Adrenal gland (tissue), 19 donors: ENCODE results near the gene SDSL. TPM values are rescaled to one million over a fixed set of nuclear protein-coding genes. Genes with fewer than 3 reads are reported as not detected.
A peak's percentile ranks its signal among the peaks of the same experiment; 100 is the strongest.

ENCODE experiments used
- DNase-seq, 7 donors: peaks; one replicate each; pipeline ENCODE4 v3.0.0-alpha.2; 2019 to 2020
- H3K27ac ChIP-seq, 5 donors: fragments of 200-600 bp; sonication (generic) in 4 of 5; 1 replicate in 3 of 5; 2 replicates in 2 of 5; pipeline versions ENCODE4 v1.5.1 to v1.8.0; 2016 to 2020; ENCODE audit warnings: mild to moderate bottlenecking in 1 of 5
- H3K27me3 ChIP-seq: fragments of 200-600 bp; 2 replicates; pipeline ENCODE4 v1.8.0; 2021
- H3K36me3 ChIP-seq, 2 donors: fragments of 200-600 bp; replicated peaks in 1 of 2; 1 replicate in 1 of 2; 2 replicates in 1 of 2; pipeline versions ENCODE4 v1.5.1 to v1.8.0; 2018 to 2022
- H3K4me1 ChIP-seq, 2 donors: fragments of 200-600 bp; replicated peaks in 1 of 2; 1 replicate in 1 of 2; 2 replicates in 1 of 2; pipeline versions ENCODE4 v1.5.1 to v1.8.0; 2018 to 2021
- H3K4me3 ChIP-seq, 4 donors: fragments of 200-600 bp; sonication (generic) in 3 of 4; one replicate each; pipeline ENCODE4 v1.5.1; 2016 to 2018
- H3K9me3 ChIP-seq, 3 donors: fragments of 200-600 bp; sonication (generic) in 1 of 3; replicated peaks in 1 of 3; 1 replicate in 2 of 3; 2 replicates in 1 of 3; pipeline versions ENCODE4 v1.5.1 to v1.8.0; 2016 to 2021
- CTCF ChIP-seq, 6 experiments: fragments of 450-650 bp in 4 of 6; fragments of 200-600 bp in 2 of 6; sonication (generic) in 1 of 6; IDR thresholded peaks; 1 replicate in 5 of 6; 2 replicates in 1 of 6; pipeline versions ENCODE4 v1.5.1 to v1.8.0; 2016 to 2021; ENCODE audit warnings: antibody characterized with exemption in 6 of 6, mild to moderate bottlenecking in 2 of 6, moderate library complexity in 1 of 6
- POLR2A ChIP-seq, 2 donors: fragments of 450-650 bp; IDR thresholded peaks; one replicate each; pipeline ENCODE4 v1.6.1; 2017; ENCODE audit warnings: antibody characterized with exemption in 2 of 2, mild to moderate bottlenecking in 2 of 2, moderate library complexity in 1 of 2
- WGBS, 4 donors: extraction: QIAGEN DNeasy Blood & Tissue Kit in 2 of 4; methylation state at CpG; one replicate each; pipeline versions ENCODE4 v1.1.5 to v1.1.7; 2013 to 2017; 5-methylcytosine and 5-hydroxymethylcytosine counted together
- intact Hi-C, 2 donors: fragments of 100-400 bp; cut with DNase I; formaldehyde crosslinking; loops; one replicate each; pipeline versions ENCODE4 v1.14.1 to v1.15.0; 2022 to 2023
- long read RNA-seq, 10 donors: library from polyadenylated mRNA in 3 of 10; unstranded in 2 of 10; stranded (forward) in 1 of 10; transcript quantifications; one replicate each; pipeline ENCODE4 v2.0.0 and lab custom pipeline, GENCODE V29; 2021 to 2026
- polyA plus RNA-seq, 3 donors: library from polyadenylated mRNA; stranded (reverse); fragments of 200-250 nt in 2 of 3; fragments of 350-450 nt in 1 of 3; fragmentation: Illumina TruSeq in 1 of 3; extraction: RNeasy Lipid Tissue Mini Kit (QIAGEN cat#74804) in 1 of 3; gene quantifications; one replicate each; pipeline ENCODE4 v1.2.3, GENCODE V29; 2013 to 2014
- total RNA-seq, 9 donors: library from RNA; depleted of rRNA in 4 of 9; stranded (reverse); fragments of >200 nt in 4 of 9; fragments of 120-200 nt in 1 of 9; fragmentation: NEBNext Ultra II Directional in 1 of 9; extraction: Animal tissue kit (Norgen Biotek cat#: 25700) in 1 of 9; gene quantifications; one replicate each; pipeline versions ENCODE4 v1.1.0 to v1.2.4, GENCODE V29; 2013 to 2023
- donor health status: healthy with polysubstance abuse.
- donor health status: Bipolar disorder and iron deficiency.
- donor health status: DM: yes; HTN: yes; CAD: no.
- donor health status: DM: no; HTN: no; CAD: no.
- donor health status: DM: no; HTN: no; CAD: no.
- donor health status: DM: yes; HTN: yes; CAD: no.

The SDSL gene
- total RNA-seq (100 to 1,000 TPM in 1 of 9 donors, 10 to 100 TPM in 8; 11.6 to 111 (median 25.9) TPM), polyA plus RNA-seq (10 to 100 TPM; 15.9 to 40.3 (median 23.8) TPM)
- long read RNA-seq, donor 1, transcript SDSL-202 (8 exons, 1,449 nt) = major isoform, 45 of 65 reads
- long read RNA-seq, donor 1, partial matches to known transcripts = 20 of 65 reads
- long read RNA-seq, donor 1, other reads (novel, unspliced or antisense) = 0 of 65 reads
- long read RNA-seq, donor 2, transcript SDSL-202 (8 exons, 1,449 nt) = major isoform, 18 of 18 reads
- long read RNA-seq, donor 2, partial matches to known transcripts = 0 of 18 reads
- long read RNA-seq, donor 2, other reads (novel, unspliced or antisense) = 0 of 18 reads
- long read RNA-seq, donor 3, transcript SDSL-202 (8 exons, 1,449 nt) = major isoform, 32 of 38 reads
- long read RNA-seq, donor 3, partial matches to known transcripts = 6 of 38 reads
- long read RNA-seq, donor 3, other reads (novel, unspliced or antisense) = 0 of 38 reads
- long read RNA-seq, donor 4, transcript SDSL-202 (8 exons, 1,449 nt) = major isoform, 19 of 26 reads
- long read RNA-seq, donor 4, partial matches to known transcripts = 4 of 26 reads
- long read RNA-seq, donor 4, other reads (novel, unspliced or antisense) = 3 of 26 reads
- long read RNA-seq, donor 5, transcript SDSL-202 (8 exons, 1,449 nt) = major isoform, 59 of 68 reads
- long read RNA-seq, donor 5, partial matches to known transcripts = 1 of 68 reads
- long read RNA-seq, donor 5, other reads (novel, unspliced or antisense) = 8 of 68 reads
- long read RNA-seq, donor 6, transcript SDSL-202 (8 exons, 1,449 nt) = major isoform, 6 of 10 reads
- long read RNA-seq, donor 6, partial matches to known transcripts = 2 of 10 reads
- long read RNA-seq, donor 6, other reads (novel, unspliced or antisense) = 2 of 10 reads
- long read RNA-seq, donor 7, transcript SDSL-202 (8 exons, 1,449 nt) = major isoform, 17 of 22 reads
- long read RNA-seq, donor 7, partial matches to known transcripts = 5 of 22 reads
- long read RNA-seq, donor 7, other reads (novel, unspliced or antisense) = 0 of 22 reads
- long read RNA-seq, donor 8, transcript SDSL-202 (8 exons, 1,449 nt) = major isoform, 31 of 47 reads
- long read RNA-seq, donor 8, partial matches to known transcripts = 14 of 47 reads
- long read RNA-seq, donor 8, other reads (novel, unspliced or antisense) = 0 of 47 reads
- long read RNA-seq, donor 9, transcript SDSL-202 (8 exons, 1,449 nt) = major isoform, 12 of 12 reads
- long read RNA-seq, donor 9, partial matches to known transcripts = 0 of 12 reads
- long read RNA-seq, donor 9, other reads (novel, unspliced or antisense) = 0 of 12 reads
- long read RNA-seq, donor 10, transcript SDSL-202 (8 exons, 1,449 nt) = major isoform, 12 of 22 reads
- long read RNA-seq, donor 10, partial matches to known transcripts = 10 of 22 reads
- long read RNA-seq, donor 10, other reads (novel, unspliced or antisense) = 0 of 22 reads

GRCh38 chr12:113422030-113422885, at the start of gene SDSL:
Gene SDSL, plus strand, starts transcription at chr12:113422380. Its CDS starts 5,603 bp downstream, at chr12:113427983.
- WGBS, 4 donors = 4 to 9% (median 5%) methylated on average over 10 to 13 of the region's 13 CpGs
- no peaks in the 10 kb centered on the region for H3K27me3 ChIP-seq
- H3K36me3 ChIP-seq = no peaks in the 10 kb centered on the region
- H3K4me3 ChIP-seq = peak within 1 kb of the TSS in 3 of 4 donors; percentile 18 to 62 (median 49)
- peaks cover 20 to 33% of the 10 kb centered on the region in 2 donors for H3K4me1 ChIP-seq
- no peaks in the 10 kb centered on the region for H3K9me3 ChIP-seq
- intact Hi-C loops = loop anchor here (10.0 kb wide), 2 partner anchors 107 to 237 kb away; partner anchors contain the start of genes DDX54 (in 1 of the 2) and RITA1 (in 1 of the 2)
- peak; percentile 80 to 94 (median 93) for DNase-seq
- H3K27ac ChIP-seq = peak within 1 kb of the TSS; percentile 34 to 90 (median 65)
- TF ChIP-seq CTCF (IDR thresholded peaks at IDR 0.05) = no peak
- TF ChIP-seq POLR2A (IDR thresholded peaks at IDR 0.05) = peak in 1 of 2 donors; percentile 69

GRCh38 chr12:113373440-113373839, 48.7 kb upstream of the SDSL start:
- H3K36me3 ChIP-seq = peaks cover 0 to 86% of the 10 kb centered on the region in 2 donors
- H3K9me3 ChIP-seq = no peaks in the 10 kb centered on the region
- no peak overlapping the region for H3K27ac ChIP-seq
- no peak for DNase-seq
- 92 to 98% (median 93%) methylated on average over 3 of the region's 3 CpGs for WGBS, 4 donors
- no peaks in the 10 kb centered on the region for H3K27me3 ChIP-seq
- intact Hi-C loops = no loop called here
- no peak overlapping the region for H3K4me3 ChIP-seq
- peaks cover under 1 to 11% of the 10 kb centered on the region in 2 donors for H3K4me1 ChIP-seq
- no peak for TF ChIP-seq POLR2A (IDR thresholded peaks at IDR 0.05)
- no peak for TF ChIP-seq CTCF (IDR thresholded peaks at IDR 0.05)

GRCh38 chr12:113373969-113374368, 48.2 kb upstream of the SDSL start:
- peak overlapping the region in 1 of 5 donors; percentile 36 for H3K27ac ChIP-seq
- no peaks in the 10 kb centered on the region for H3K9me3 ChIP-seq
- DNase-seq = peak in 3 of 7 donors; percentile 54 to 68 (median 55)
- TF ChIP-seq CTCF (IDR thresholded peaks at IDR 0.05) (no peak), POLR2A (IDR thresholded peaks at IDR 0.05) (no peak)
- intact Hi-C loops = no loop called here
- 58 to 73% (median 63%) methylated on average over 3 of the region's 3 CpGs for WGBS, 4 donors
- peaks cover 0 to 6% of the 10 kb centered on the region in 2 donors for H3K4me1 ChIP-seq
- peaks cover 0 to 86% of the 10 kb centered on the region in 2 donors for H3K36me3 ChIP-seq
- H3K4me3 ChIP-seq = no peak overlapping the region
- no peaks in the 10 kb centered on the region for H3K27me3 ChIP-seq
